Measurements from ENCODE around the gene HJV.
"Not testable (repeated sequence)": the region's sequence is repeated elsewhere in the genome, so short reads cannot be mapped to it uniquely, and the experiment has no call there.

GRCh38 chr1:146026650-146027049 is 5.1 kb upstream of the HJV start:
- TF ChIP-seq EZH2 (IDR thresholded peaks at IDR 0.05; ENCODE audit: borderline replicate concordance); EZH2phosphoT487 (IDR thresholded peaks at IDR 0.05; ENCODE audit: low read depth, severe bottlenecking, unreplicated experiment); CTCF (IDR thresholded peaks at IDR 0.05; ENCODE audit: poor library complexity): not testable (repeated sequence)

All from hepatocyte (in vitro differentiated cells).